ENCODE data around the gene SKI. TPM values are rescaled to one million over a fixed set of nuclear protein-coding genes. Genes with fewer than 3 reads are reported as not detected.

Gene SKI
- total and polyA plus RNA-seq, 9 of the 15 experiments (the other 6 are each of a cell fraction or from before 2014, with no cell fraction given): 0.10 to 60.5 (median 4.6) TPM

GRCh38 chr1:2255420-2256369 lies 27.6 kb downstream of the SKI start (continued):
- TF ChIP-seq DLX4 (CRISPR knock-in tag; IDR thresholded peaks at IDR 0.05) (no peak), ZNF143 (CRISPR knock-in tag; IDR thresholded peaks at IDR 0.05) (no peak), FOXK2 (conservative IDR thresholded peaks at IDR 0.05 in 1 of 2, IDR thresholded peaks at IDR 0.05 in 1 of 2; ENCODE audit: low read depth in 2 of 2) (peak in 1 of 2 experiments; percentile 22; a peak in 1 of 4 replicates), ETV5 (CRISPR knock-in tag; IDR thresholded peaks at IDR 0.05; ENCODE audit: low read depth) (peak; percentile 51; the same call in 1 of the 2 replicates), E4F1 (CRISPR knock-in tag; IDR thresholded peaks at IDR 0.05; ENCODE audit: borderline replicate concordance) (no peak), TAF15 (IDR thresholded peaks at IDR 0.05; ENCODE audit: low read depth, low read length) (no peak), NR2C2 (CRISPR knock-in tag; IDR thresholded peaks at IDR 0.05) (no peak), NR2C2 (tag; IDR thresholded peaks at IDR 0.05) (peak; percentile 73), PHB2 (IDR thresholded peaks at IDR 0.05; ENCODE audit: low read depth) (no peak), ZNF707 (CRISPR knock-in tag; conservative IDR thresholded peaks at IDR 0.05) (no peak), SREBF2 (CRISPR knock-in tag; IDR thresholded peaks at IDR 0.05) (no peak), ETV6 (IDR thresholded peaks at IDR 0.05; ENCODE audit: borderline replicate concordance in 1 of 2, low read depth in 2 of 2, low read length in 1 of 2) (no peak), ETV6 (CRISPR knock-in tag; IDR thresholded peaks at IDR 0.05; ENCODE audit: borderline replicate concordance) (no peak), ZNF253 (CRISPR knock-in tag; conservative IDR thresholded peaks at IDR 0.05) (no peak), HCFC1 (IDR thresholded peaks at IDR 0.05; ENCODE audit: low read depth, low read length) (peak; percentile 45; the same call in 1 of the 2 replicates), ATF6 (CRISPR knock-in tag; IDR thresholded peaks at IDR 0.05) (no peak), MAFF (IDR thresholded peaks at IDR 0.05; ENCODE audit: low read length) (no peak), DIDO1 (tag; IDR thresholded peaks at IDR 0.05; ENCODE audit: low read depth) (peak; percentile 11; the same call in 1 of the 2 replicates), TAF1 (IDR thresholded peaks at IDR 0.05; ENCODE audit: control insufficient read depth, extremely low read depth, insufficient read depth, low read length, severe bottlenecking) (no peak), ZNF184 (CRISPR knock-in tag; IDR thresholded peaks at IDR 0.05) (no peak), SMAD4 (CRISPR knock-in tag; conservative IDR thresholded peaks at IDR 0.05) (peak; percentile 93), HDAC2 (IDR thresholded peaks at IDR 0.05) (peak; percentile 78; the same call in 1 of the 2 replicates), FOXJ2 (tag; IDR thresholded peaks at IDR 0.05) (no peak)

Data from K562 (cell line).